Esophagus squamous epithelium (tissue), 4 donors: ENCODE data around the gene AKIP1.

Experiments used
- POLR2A ChIP-seq, 4 donors: fragments of 450-650 bp; IDR thresholded peaks; one replicate each; pipeline ENCODE4 v1.6.1; 2017; ENCODE audit warnings: antibody characterized with exemption in 4 of 4, mild to moderate bottlenecking in 4 of 4, moderate library complexity in 3 of 4
- TF ChIP-seq, protein P1 (sequence below), 6 experiments: fragments of 450-650 bp in 4 of 6; fragments of 200-600 bp in 2 of 6; sonication (generic) in 2 of 6; IDR thresholded peaks; one replicate each; pipeline ENCODE4 v1.5.1; 2016 to 2019; ENCODE audit warnings: antibody characterized with exemption in 6 of 6, mild to moderate bottlenecking in 4 of 6, moderate library complexity in 4 of 6

DNA sequence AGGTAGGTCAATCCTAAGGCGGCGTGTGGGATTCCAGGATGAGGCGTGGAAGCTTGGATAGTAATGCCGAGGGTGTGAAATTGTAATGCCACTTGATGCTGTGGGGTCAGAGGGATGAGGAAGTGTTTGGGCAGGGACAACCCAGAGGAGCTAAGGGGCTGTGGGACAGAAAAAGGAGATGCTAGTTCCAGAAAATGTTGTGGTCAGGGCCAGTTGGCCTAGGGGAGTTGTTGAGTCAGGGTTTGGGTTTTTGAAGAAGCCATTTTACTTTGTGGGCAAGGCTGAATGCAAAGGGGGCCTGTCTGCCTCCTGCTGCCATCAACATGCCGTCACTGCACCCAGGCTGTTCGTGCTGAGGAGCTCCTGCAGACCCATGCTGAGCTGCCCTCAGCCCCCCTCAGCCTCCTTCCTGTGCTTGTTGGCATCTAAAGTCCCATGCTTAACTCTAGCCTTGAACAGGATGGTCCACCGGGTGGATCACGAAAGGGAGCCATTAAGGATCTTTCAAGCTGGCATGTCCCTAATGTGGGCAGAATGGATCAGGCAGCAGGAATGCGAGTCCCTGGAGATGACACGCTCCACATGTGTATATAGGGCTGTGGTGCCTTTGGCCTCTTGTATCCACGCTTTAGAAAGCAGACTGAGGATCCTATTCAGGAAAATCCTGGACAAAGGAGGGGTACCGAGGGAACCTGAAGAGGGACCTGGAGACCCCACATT lies 19.6 kb downstream of the AKIP1 start:
- TF ChIP-seq, protein P1, sequence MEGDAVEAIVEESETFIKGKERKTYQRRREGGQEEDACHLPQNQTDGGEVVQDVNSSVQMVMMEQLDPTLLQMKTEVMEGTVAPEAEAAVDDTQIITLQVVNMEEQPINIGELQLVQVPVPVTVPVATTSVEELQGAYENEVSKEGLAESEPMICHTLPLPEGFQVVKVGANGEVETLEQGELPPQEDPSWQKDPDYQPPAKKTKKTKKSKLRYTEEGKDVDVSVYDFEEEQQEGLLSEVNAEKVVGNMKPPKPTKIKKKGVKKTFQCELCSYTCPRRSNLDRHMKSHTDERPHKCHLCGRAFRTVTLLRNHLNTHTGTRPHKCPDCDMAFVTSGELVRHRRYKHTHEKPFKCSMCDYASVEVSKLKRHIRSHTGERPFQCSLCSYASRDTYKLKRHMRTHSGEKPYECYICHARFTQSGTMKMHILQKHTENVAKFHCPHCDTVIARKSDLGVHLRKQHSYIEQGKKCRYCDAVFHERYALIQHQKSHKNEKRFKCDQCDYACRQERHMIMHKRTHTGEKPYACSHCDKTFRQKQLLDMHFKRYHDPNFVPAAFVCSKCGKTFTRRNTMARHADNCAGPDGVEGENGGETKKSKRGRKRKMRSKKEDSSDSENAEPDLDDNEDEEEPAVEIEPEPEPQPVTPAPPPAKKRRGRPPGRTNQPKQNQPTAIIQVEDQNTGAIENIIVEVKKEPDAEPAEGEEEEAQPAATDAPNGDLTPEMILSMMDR (IDR thresholded peaks at IDR 0.05) = no peak
- no peak for TF ChIP-seq POLR2A (IDR thresholded peaks at IDR 0.05)
